Osteoblast (primary cell): Measurements from ENCODE around the gene KIF14. TPM values are rescaled to one million over a fixed set of nuclear protein-coding genes. Genes with fewer than 3 reads are reported as not detected.

Experiments used
- DNase-seq: peaks from one replicate; pipeline ENCODE4 v3.0.0; 2011; ENCODE audit warnings: low spot score, mixed read lengths; ENCODE audit not compliant: insufficient read length; ENCODE audit errors: missing footprints
- H2AFZ ChIP-seq: 2 replicates; pipeline ENCODE4 v1.6.0; 2011; ENCODE audit warnings: mild to moderate bottlenecking, low read length
- H3K27ac ChIP-seq: 2 replicates; pipeline ENCODE4 v1.5.1; 2011; ENCODE audit warnings: mild to moderate bottlenecking, low read depth, low read length, moderate library complexity
- H3K27me3 ChIP-seq: 2 replicates; pipeline ENCODE4 v1.6.0; 2012; ENCODE audit warnings: mild to moderate bottlenecking, control low read depth, inconsistent platforms, low read length, moderate library complexity; ENCODE audit not compliant: insufficient read depth
- H3K36me3 ChIP-seq: 2 replicates; pipeline ENCODE4 v1.5.1; 2011; ENCODE audit warnings: mild to moderate bottlenecking, low read length, control low read depth, moderate library complexity; ENCODE audit not compliant: insufficient read depth
- H3K4me1 ChIP-seq: 2 replicates; pipeline ENCODE4 v1.5.1; 2011; ENCODE audit warnings: mild to moderate bottlenecking, low read length, control low read depth, moderate library complexity; ENCODE audit not compliant: insufficient read depth
- H3K4me2 ChIP-seq: 2 replicates; pipeline ENCODE4 v1.6.0; 2011; ENCODE audit warnings: mild to moderate bottlenecking, low read length; ENCODE audit not compliant: insufficient read depth
- H3K4me3 ChIP-seq: fragments of 200-600 bp; sonication (generic); 3 replicates; pipeline ENCODE4 v1.5.1; 2012; ENCODE audit warnings: mild to moderate bottlenecking, low read length, inconsistent platforms; ENCODE audit not compliant: insufficient read depth
- H3K79me2 ChIP-seq: 2 replicates; pipeline ENCODE4 v1.6.0; 2012; ENCODE audit warnings: mild to moderate bottlenecking, low read length, control low read depth, inconsistent platforms; ENCODE audit not compliant: insufficient read depth
- H3K9me3 ChIP-seq: 2 replicates; pipeline ENCODE4 v1.5.1; 2011; ENCODE audit warnings: low read depth, low read length, control low read depth
- H4K20me1 ChIP-seq: 2 replicates; pipeline ENCODE4 v1.6.0; 2012; ENCODE audit warnings: mild to moderate bottlenecking, low read length, control low read depth; ENCODE audit not compliant: insufficient read depth
- total RNA-seq: library from RNA; depleted of rRNA; stranded (reverse); fragments of >200 nt; gene quantifications from 2 replicates; pipeline ENCODE4 v1.2.3, GENCODE V29; 2012
- TF ChIP-seq, protein P1 (sequence below): IDR thresholded peaks from 2 replicates; pipeline ENCODE4 v1.5.1; 2011; ENCODE audit warnings: mild to moderate bottlenecking, low read depth, low read length, moderate library complexity; ENCODE audit errors: extremely low read depth

The KIF14 gene
- total RNA-seq, 1 donor, result 1.8 TPM

GRCh38 chr1:200658037-200658818 is 37.7 kb upstream of the KIF14 start:
- no peaks in the 10 kb centered on the region for H3K9me3 ChIP-seq
- H3K4me2 ChIP-seq, result no peak overlapping the region
- no peaks in the 10 kb centered on the region for H3K79me2 ChIP-seq
- H2AFZ ChIP-seq, result no peak overlapping the region
- peaks cover 26% of the 10 kb centered on the region for H3K36me3 ChIP-seq
- no peaks in the 10 kb centered on the region for H3K4me1 ChIP-seq
- DNase-seq, result no peak
- H4K20me1 ChIP-seq, result no peaks in the 10 kb centered on the region
- H3K27ac ChIP-seq, result no peak overlapping the region
- H3K27me3 ChIP-seq, result no peaks in the 10 kb centered on the region
- no peak overlapping the region for H3K4me3 ChIP-seq
- TF ChIP-seq, protein P1, sequence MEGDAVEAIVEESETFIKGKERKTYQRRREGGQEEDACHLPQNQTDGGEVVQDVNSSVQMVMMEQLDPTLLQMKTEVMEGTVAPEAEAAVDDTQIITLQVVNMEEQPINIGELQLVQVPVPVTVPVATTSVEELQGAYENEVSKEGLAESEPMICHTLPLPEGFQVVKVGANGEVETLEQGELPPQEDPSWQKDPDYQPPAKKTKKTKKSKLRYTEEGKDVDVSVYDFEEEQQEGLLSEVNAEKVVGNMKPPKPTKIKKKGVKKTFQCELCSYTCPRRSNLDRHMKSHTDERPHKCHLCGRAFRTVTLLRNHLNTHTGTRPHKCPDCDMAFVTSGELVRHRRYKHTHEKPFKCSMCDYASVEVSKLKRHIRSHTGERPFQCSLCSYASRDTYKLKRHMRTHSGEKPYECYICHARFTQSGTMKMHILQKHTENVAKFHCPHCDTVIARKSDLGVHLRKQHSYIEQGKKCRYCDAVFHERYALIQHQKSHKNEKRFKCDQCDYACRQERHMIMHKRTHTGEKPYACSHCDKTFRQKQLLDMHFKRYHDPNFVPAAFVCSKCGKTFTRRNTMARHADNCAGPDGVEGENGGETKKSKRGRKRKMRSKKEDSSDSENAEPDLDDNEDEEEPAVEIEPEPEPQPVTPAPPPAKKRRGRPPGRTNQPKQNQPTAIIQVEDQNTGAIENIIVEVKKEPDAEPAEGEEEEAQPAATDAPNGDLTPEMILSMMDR, result no peak

DNA sequence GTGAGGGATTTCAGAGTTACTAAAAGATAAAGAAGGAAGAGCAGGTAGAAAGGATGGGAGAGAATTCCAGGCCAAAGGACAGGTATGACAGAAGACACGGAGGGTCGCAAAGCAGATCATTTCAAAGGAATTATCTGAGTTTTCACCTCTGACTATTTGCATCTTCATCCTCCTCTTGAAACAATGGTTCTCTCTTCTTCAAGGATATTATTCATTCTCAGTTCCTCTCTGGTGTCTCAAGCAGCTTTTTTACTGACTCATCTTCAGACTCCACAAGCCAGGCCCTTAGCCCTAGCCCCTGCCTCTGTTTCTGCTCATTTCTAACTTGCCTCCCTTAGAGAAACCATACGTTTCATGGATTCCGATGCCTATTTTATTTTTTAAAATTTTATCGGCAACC is 34.1 kb upstream of the KIF14 start:
- H3K27ac ChIP-seq, result no peak overlapping the region
- H3K79me2 ChIP-seq, result no peaks in the 10 kb centered on the region
- H3K4me2 ChIP-seq, result no peak overlapping the region
- H3K4me3 ChIP-seq, result no peak overlapping the region
- no peak overlapping the region for H2AFZ ChIP-seq
- H3K9me3 ChIP-seq, result no peaks in the 10 kb centered on the region
- DNase-seq, result peak; percentile 21
- no peaks in the 10 kb centered on the region for H3K27me3 ChIP-seq
- H4K20me1 ChIP-seq, result no peaks in the 10 kb centered on the region
- TF ChIP-seq, protein P1, result no peak
- no peaks in the 10 kb centered on the region for H3K4me1 ChIP-seq
- H3K36me3 ChIP-seq, result peaks cover 18% of the 10 kb centered on the region

GRCh38 chr1:200653022-200653462 is 32.5 kb upstream of the KIF14 start:
- TF ChIP-seq, protein P1, result no peak

GRCh38 chr1:200652378-200652777 is 31.8 kb upstream of the KIF14 start:
- Histone ChIP-seq H2AFZ (no peak overlapping the region), H4K20me1 (no peaks in the 10 kb centered on the region), H3K36me3 (peaks cover 14% of the 10 kb centered on the region), H3K9me3 (no peaks in the 10 kb centered on the region), H3K27ac (no peak overlapping the region), H3K4me3 (no peak overlapping the region), H3K4me2 (no peak overlapping the region), H3K27me3 (no peaks in the 10 kb centered on the region), H3K4me1 (no peaks in the 10 kb centered on the region), H3K79me2 (no peaks in the 10 kb centered on the region)
- DNase-seq, result no peak
- TF ChIP-seq, protein P1, result no peak

More at GRCh38 chr1:200653022-200653462, 32.5 kb upstream of the KIF14 start:
- no peaks in the 10 kb centered on the region for H4K20me1 ChIP-seq
- H3K4me3 ChIP-seq, result no peak overlapping the region
- no peak overlapping the region for H2AFZ ChIP-seq
- H3K79me2 ChIP-seq, result no peaks in the 10 kb centered on the region
- no peak for DNase-seq
- H3K36me3 ChIP-seq, result peaks cover 18% of the 10 kb centered on the region
- H3K4me1 ChIP-seq, result no peaks in the 10 kb centered on the region
- H3K27me3 ChIP-seq, result no peaks in the 10 kb centered on the region
- no peak overlapping the region for H3K27ac ChIP-seq
- H3K4me2 ChIP-seq, result no peak overlapping the region
- H3K9me3 ChIP-seq, result no peaks in the 10 kb centered on the region
